ENCODE measurements around the gene LIN37. TPM values are rescaled to one million over a fixed set of nuclear protein-coding genes. Genes with fewer than 3 reads are reported as not detected.

Gene LIN37
- total and polyA plus RNA-seq, 12 donors, result 4.0 to 29.4 (median 5.0) TPM

DNA sequence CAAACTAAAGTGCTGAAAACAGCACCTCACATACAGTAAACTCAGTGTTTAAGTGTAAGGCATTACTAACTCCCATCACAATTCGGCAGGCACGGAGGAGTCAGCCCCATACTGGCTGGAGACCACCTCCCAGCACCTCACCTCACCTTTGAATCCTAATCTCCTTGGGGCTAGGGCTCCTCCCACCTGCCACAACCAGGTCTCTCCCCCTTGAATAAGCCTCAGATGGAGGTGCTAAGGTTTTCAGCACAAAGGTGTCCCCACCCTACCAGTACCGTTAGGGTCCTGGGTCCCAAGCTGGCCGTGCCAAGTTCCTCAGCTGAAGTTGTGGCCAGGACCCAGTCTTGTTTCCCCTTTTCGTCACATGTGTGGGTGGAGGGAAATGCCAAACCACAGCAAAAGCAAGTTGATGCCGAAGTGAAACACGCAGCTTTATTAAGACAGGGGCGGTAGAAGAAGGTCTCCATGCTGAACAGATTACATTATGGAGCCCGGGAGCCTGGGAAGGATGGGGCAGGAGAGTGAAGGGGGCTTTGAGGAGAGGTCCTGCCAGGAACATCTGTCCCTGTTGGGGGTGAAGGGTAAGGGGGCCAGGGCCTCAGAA, 6.2 kb upstream of the LIN37 start, which contains the start of gene IGFLR1:
TSS of gene IGFLR1 (minus strand) at position 332 of the 604 bp plus-strand sequence. CDS start 1,272 bp downstream, outside the sequence.
- no peak for TF ChIP-seq CTCF (IDR thresholded peaks at IDR 0.05)
- H3K4me1 ChIP-seq, result peaks cover 0 to 64% (median 41%) of the 10 kb centered on the region in 9 donors
- ATAC-seq (no peak), DNase-seq (no peak)
- H3K9me3 ChIP-seq, result no peaks in the 10 kb centered on the region
- no peaks in the 10 kb centered on the region for H3K27me3 ChIP-seq
- intact Hi-C loops (cut with DNase I), result loop anchor here in 3 of 10 donors (5.0 to 10.0 kb wide), 2 partner anchors 190 to 193 kb away; partner anchors contain the start of gene LRFN3 (in 2 of the 3)
- H3K27ac ChIP-seq, result peak within 1 kb of the TSS in 9 of 10 donors; percentile 41 to 95 (median 78)
- peak within 1 kb of the TSS in 7 of 10 donors; percentile 59 to 81 (median 69) for H3K4me3 ChIP-seq
- H3K36me3 ChIP-seq, result peaks cover 0 to 36% (median 15%) of the 10 kb centered on the region in 9 donors
- 81 to 88% methylated on average over 9 of the region's 9 CpGs for WGBS, 2 donors

- no peak for TF ChIP-seq CTCF (IDR thresholded peaks at IDR 0.05)
- no peak for DNase-seq
- H3K4me1 ChIP-seq, result peaks cover 3 to 75% (median 49%) of the 10 kb centered on the region in 9 donors
- H3K27me3 ChIP-seq, result no peaks in the 10 kb centered on the region
- no peaks in the 10 kb centered on the region for H3K9me3 ChIP-seq
- no peak for ATAC-seq
- H3K36me3 ChIP-seq, result peaks cover 0 to 19% (median 2%) of the 10 kb centered on the region in 9 donors
- intact Hi-C loops (cut with DNase I), result loop anchor here in 5 of 10 donors (2.0 to 10.0 kb wide), 4 partner anchors 25 to 191 kb away; partner anchors contain the start of genes LRFN3 (in 2 of the 5) and KMT2B (in 1 of the 5)
- peak overlapping the region in 6 of 10 donors; percentile 69 to 94 (median 84) for H3K4me3 ChIP-seq
- 85 to 88% methylated on average over 19 of the region's 19 CpGs for WGBS, 2 donors
- peak overlapping the region in 4 of 10 donors; percentile 97 to 100 (median 100) for H3K27ac ChIP-seq
Observed at GRCh38 chr19:35743640-35744429, 4.5 kb upstream of the LIN37 start.

DNA sequence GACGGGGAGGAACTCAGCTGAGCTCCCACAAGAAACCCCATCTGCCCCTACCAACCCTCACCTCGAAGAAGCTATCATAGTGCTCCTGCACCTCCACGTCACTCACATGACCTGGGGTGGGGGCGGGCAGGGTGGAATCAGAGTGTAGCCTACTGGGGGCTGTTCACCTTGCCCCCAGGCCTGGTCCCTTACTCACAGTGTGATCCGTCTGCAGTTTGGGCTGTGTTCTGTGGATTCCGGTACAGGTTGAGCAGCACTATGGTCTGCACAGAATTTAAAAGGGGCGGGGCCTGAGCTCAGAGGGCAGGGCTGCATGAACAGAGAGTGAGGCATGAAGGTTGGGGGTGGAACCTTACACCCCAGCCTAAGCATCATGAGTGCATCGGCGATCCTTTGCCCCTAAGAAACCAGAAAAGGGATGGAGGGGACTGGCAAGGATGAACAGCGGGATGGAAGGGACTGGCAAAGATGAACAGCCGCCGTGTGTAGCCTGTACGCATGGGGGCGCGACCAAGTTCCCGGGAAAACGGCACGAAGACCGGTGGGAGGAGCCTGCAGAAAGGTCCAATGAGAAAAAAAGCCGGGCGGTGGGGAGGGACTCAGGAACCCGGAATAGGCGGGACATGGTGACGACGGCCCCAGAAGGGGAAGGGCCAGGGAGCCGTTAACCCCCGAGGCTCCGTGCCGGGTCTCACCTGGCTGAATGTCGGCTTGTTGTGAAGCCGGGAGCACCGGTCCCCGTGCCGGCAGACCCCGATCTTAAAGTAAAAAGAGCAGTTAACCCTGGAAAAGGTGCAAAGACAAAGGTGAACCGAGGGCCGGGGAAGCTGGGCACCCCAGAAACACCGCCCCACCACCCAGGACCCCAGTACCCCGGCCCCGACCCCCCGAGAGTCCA, 3.7 kb upstream of the LIN37 start:
- WGBS, 2 donors, result 8% methylated on average over 41 of the region's 41 CpGs
- intact Hi-C loops (cut with DNase I), result loop anchor here in 5 of 10 donors (2.0 to 10.0 kb wide), 4 partner anchors 26 to 190 kb away; partner anchors contain the start of genes LRFN3 (in 2 of the 5) and KMT2B (in 1 of the 5)
- TF ChIP-seq CTCF (IDR thresholded peaks at IDR 0.05), result peak in 7 of 9 donors; percentile 34 to 66 (median 44)

More for the DNA sequence above, 3.7 kb upstream of the LIN37 start:
- Histone ChIP-seq H3K36me3 (peaks cover 0 to 12% (median 0%) of the 10 kb centered on the region in 9 donors), H3K27ac (peak overlapping the region; percentile 97 to 100 (median 100)), H3K27me3 (no peaks in the 10 kb centered on the region), H3K9me3 (no peaks in the 10 kb centered on the region), H3K4me3 (peak overlapping the region; percentile 69 to 97 (median 84)), H3K4me1 (peaks cover 7 to 77% (median 53%) of the 10 kb centered on the region in 9 donors)
- DNase-seq, result peak; percentile 92 to 97
- ATAC-seq, result peak; percentile 71 to 87 (median 79)
